Endodermal cell (in vitro differentiated cells): ENCODE results near the gene CHST6. TPM values are rescaled to one million over a fixed set of nuclear protein-coding genes. Genes with fewer than 3 reads are reported as not detected.

ENCODE experiments used
- total RNA-seq, 2 donors: library from RNA; stranded (reverse); fragmentation: NEBNext Ultra II Directional in 1 of 2; extraction: Animal tissue kit (Norgen Biotek cat#: 25700) in 1 of 2; gene quantifications; 2 replicates in 1 of 2; 3 replicates in 1 of 2; pipeline ENCODE4 v1.2.1, GENCODE V29; 2021

The CHST6 gene
- total RNA-seq, 2 donors from 2014 or later = 13.5 to 15.9 TPM

Other genes with a start within 250 kb of the CHST6 start
- gene BCAR1, start 243.8 kb downstream of the CHST6 start, total RNA-seq = 10 to 100 TPM; 56.2 to 74.3 TPM
- gene CFDP1, start 61.9 kb downstream of the CHST6 start, total RNA-seq = 100 to 1,000 TPM in 1 of 2 donors, 10 to 100 TPM in 1; 88.7 to 117 TPM
- 10 to 100 TPM; 72.7 to 74.8 TPM for gene TMEM170A, start 30.8 kb downstream of the CHST6 start, total RNA-seq
- 1 to 10 TPM in 1 of 2 donors, under 1 TPM in 1; 0.26 to 1.1 TPM for gene CHST5, start 40.7 kb upstream of the CHST6 start, total RNA-seq
- 10 to 100 TPM; 11.9 to 15.7 TPM for gene TMEM231, start 60.8 kb upstream of the CHST6 start, total RNA-seq
- gene GABARAPL2, start 70.9 kb upstream of the CHST6 start, total RNA-seq = 10 to 100 TPM; 72.8 to 78.5 TPM
- gene ADAT1, start 127.8 kb upstream of the CHST6 start, total RNA-seq = 10 to 100 TPM; 50.1 to 54.9 TPM
- 100 to 1,000 TPM; 141 to 168 TPM for gene KARS1, start 152.2 kb upstream of the CHST6 start, total RNA-seq
- 10 to 100 TPM; 20.0 to 23.4 TPM for gene TERF2IP, start 152.3 kb upstream of the CHST6 start, total RNA-seq
- gene CPHXL2, start 181.6 kb upstream of the CHST6 start, total RNA-seq = not detected
- not detected for gene DUXB, start 206.0 kb upstream of the CHST6 start, total RNA-seq
- not detected for gene CPHXL, start 231.0 kb upstream of the CHST6 start, total RNA-seq